ENCODE measurements around the gene SYVN1. TPM values are rescaled to one million over a fixed set of nuclear protein-coding genes. Genes with fewer than 3 reads are reported as not detected.

SYVN1 gene
- total RNA-seq, 1 experiment from 2014 or later, result 34.8 TPM

DNA sequence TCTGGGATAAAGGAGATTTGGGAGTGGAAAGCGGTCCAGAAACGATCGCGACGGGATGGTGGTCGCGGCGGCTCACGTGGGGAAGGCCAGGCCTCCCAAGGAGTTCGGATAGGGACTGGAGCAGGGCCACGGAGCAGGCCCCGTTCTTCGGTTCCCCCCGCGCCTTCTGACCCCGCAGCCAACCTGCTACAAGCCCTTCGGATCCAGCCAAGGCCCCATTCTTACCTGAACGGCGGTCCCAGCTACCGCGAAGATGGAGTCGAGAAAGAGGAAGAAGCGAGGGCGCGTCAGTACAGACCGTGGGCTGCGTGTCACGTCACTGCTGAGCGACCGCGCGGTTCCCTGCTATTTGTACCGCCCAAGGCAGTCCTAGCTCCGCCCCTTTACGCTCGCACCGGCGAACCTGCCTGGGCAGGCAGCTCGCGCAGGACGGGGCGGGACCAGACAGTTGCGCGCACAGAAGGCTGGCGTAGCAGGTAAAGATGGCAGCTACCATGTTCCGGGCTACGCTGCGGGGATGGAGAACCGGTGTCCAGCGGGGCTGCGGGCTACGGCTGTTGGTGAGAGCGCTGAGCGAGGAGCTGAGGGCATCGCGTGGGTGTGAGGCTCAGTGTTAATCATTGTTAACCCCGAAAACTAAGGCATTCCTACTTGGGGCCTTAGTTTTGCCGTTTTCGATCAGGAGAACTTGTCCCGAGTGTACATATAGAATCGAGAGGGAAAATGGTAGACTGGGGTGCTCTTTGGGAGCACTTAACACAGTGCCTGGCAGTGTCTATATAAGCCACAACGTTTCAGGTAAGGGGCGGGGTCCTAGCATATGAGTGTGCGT lies 12.2 kb downstream of the SYVN1 start, which contains the start of the genes FAU and MRPL49 (continued):
- TF ChIP-seq RELA (CRISPR knock-in tag; IDR thresholded peaks at IDR 0.05; ENCODE audit: borderline replicate concordance), result 0 out of 2 replicates have a peak, but pooled peaks have one; percentile 25
- 0 out of 2 replicates have a peak, but pooled peaks have one; percentile 31 for TF ChIP-seq CREB1 (CRISPR knock-in tag; IDR thresholded peaks at IDR 0.05)
- peak; percentile 98 for TF ChIP-seq CREM (CRISPR knock-in tag; IDR thresholded peaks at IDR 0.05)
- no peak for TF ChIP-seq KAT7 (CRISPR knock-in tag; IDR thresholded peaks at IDR 0.05; ENCODE audit: borderline replicate concordance)
- TF ChIP-seq RORB (CRISPR knock-in tag; IDR thresholded peaks at IDR 0.05), result no peak
- TF ChIP-seq FOXJ3 (CRISPR knock-in tag; IDR thresholded peaks at IDR 0.05; ENCODE audit: borderline replicate concordance), result no peak
- TF ChIP-seq, protein P1, sequence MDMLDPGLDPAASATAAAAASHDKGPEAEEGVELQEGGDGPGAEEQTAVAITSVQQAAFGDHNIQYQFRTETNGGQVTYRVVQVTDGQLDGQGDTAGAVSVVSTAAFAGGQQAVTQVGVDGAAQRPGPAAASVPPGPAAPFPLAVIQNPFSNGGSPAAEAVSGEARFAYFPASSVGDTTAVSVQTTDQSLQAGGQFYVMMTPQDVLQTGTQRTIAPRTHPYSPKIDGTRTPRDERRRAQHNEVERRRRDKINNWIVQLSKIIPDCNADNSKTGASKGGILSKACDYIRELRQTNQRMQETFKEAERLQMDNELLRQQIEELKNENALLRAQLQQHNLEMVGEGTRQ (CRISPR knock-in tag; IDR thresholded peaks at IDR 0.05), result no peak
- TF ChIP-seq NR2C2 (CRISPR knock-in tag; IDR thresholded peaks at IDR 0.05), result 0 out of 2 replicates have a peak, but pooled peaks have one; percentile 5
- no peak; the same call in 1 of the 2 replicates for TF ChIP-seq MYBL2 (CRISPR knock-in tag; IDR thresholded peaks at IDR 0.05)
- TF ChIP-seq JAZF1 (CRISPR knock-in tag; IDR thresholded peaks at IDR 0.05), result no peak
- TF ChIP-seq, protein P2, sequence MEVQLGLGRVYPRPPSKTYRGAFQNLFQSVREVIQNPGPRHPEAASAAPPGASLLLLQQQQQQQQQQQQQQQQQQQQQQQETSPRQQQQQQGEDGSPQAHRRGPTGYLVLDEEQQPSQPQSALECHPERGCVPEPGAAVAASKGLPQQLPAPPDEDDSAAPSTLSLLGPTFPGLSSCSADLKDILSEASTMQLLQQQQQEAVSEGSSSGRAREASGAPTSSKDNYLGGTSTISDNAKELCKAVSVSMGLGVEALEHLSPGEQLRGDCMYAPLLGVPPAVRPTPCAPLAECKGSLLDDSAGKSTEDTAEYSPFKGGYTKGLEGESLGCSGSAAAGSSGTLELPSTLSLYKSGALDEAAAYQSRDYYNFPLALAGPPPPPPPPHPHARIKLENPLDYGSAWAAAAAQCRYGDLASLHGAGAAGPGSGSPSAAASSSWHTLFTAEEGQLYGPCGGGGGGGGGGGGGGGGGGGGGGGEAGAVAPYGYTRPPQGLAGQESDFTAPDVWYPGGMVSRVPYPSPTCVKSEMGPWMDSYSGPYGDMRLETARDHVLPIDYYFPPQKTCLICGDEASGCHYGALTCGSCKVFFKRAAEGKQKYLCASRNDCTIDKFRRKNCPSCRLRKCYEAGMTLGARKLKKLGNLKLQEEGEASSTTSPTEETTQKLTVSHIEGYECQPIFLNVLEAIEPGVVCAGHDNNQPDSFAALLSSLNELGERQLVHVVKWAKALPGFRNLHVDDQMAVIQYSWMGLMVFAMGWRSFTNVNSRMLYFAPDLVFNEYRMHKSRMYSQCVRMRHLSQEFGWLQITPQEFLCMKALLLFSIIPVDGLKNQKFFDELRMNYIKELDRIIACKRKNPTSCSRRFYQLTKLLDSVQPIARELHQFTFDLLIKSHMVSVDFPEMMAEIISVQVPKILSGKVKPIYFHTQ (CRISPR knock-in tag; IDR thresholded peaks at IDR 0.05), result no peak
- peak; percentile 99 for TF ChIP-seq SP1 (CRISPR knock-in tag; conservative IDR thresholded peaks at IDR 0.05)
- no peak for TF ChIP-seq EMX1 (CRISPR knock-in tag; IDR thresholded peaks at IDR 0.05)
- TF ChIP-seq, protein P3, sequence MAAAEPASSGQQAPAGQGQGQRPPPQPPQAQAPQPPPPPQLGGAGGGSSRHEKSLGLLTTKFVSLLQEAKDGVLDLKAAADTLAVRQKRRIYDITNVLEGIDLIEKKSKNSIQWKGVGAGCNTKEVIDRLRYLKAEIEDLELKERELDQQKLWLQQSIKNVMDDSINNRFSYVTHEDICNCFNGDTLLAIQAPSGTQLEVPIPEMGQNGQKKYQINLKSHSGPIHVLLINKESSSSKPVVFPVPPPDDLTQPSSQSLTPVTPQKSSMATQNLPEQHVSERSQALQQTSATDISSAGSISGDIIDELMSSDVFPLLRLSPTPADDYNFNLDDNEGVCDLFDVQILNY (CRISPR knock-in tag; IDR thresholded peaks at IDR 0.05), result peak; percentile 78; the same call in 1 of the 2 replicates
- TF ChIP-seq, protein P4, sequence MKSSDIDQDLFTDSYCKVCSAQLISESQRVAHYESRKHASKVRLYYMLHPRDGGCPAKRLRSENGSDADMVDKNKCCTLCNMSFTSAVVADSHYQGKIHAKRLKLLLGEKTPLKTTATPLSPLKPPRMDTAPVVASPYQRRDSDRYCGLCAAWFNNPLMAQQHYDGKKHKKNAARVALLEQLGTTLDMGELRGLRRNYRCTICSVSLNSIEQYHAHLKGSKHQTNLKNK (CRISPR knock-in tag; IDR thresholded peaks at IDR 0.05), result no peak
- TF ChIP-seq TEAD4 (CRISPR knock-in tag; IDR thresholded peaks at IDR 0.05), result no peak; the same call in 1 of the 2 replicates
- TF ChIP-seq, protein P5, sequence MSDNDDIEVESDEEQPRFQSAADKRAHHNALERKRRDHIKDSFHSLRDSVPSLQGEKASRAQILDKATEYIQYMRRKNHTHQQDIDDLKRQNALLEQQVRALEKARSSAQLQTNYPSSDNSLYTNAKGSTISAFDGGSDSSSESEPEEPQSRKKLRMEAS (CRISPR knock-in tag; IDR thresholded peaks at IDR 0.05), result peak; percentile 87
- peak; percentile 85; the same call in 1 of the 2 replicates for TF ChIP-seq SMAD3 (CRISPR knock-in tag; IDR thresholded peaks at IDR 0.05; ENCODE audit: borderline replicate concordance)
- no peak for TF ChIP-seq GTF2I (CRISPR knock-in tag; conservative IDR thresholded peaks at IDR 0.05)
- TF ChIP-seq ESRRA (CRISPR knock-in tag; IDR thresholded peaks at IDR 0.05; ENCODE audit: borderline replicate concordance), result 0 out of 2 replicates have a peak, but pooled peaks have one; percentile 5
- TF ChIP-seq NFE2L1 (CRISPR knock-in tag; IDR thresholded peaks at IDR 0.05), result no peak
- no peak for TF ChIP-seq ELF4 (CRISPR knock-in tag; IDR thresholded peaks at IDR 0.05; ENCODE audit: low read depth)
- TF ChIP-seq ZNF416 (CRISPR knock-in tag; IDR thresholded peaks at IDR 0.05), result no peak
- no peak for TF ChIP-seq CBFB (CRISPR knock-in tag; IDR thresholded peaks at IDR 0.05; ENCODE audit: low read depth)
- peak; percentile 66 for TF ChIP-seq ZNF232 (CRISPR knock-in tag; IDR thresholded peaks at IDR 0.05)
- TF ChIP-seq MXD4 (CRISPR knock-in tag; IDR thresholded peaks at IDR 0.05; ENCODE audit: borderline replicate concordance), result no peak
- TF ChIP-seq NR1H2 (CRISPR knock-in tag; IDR thresholded peaks at IDR 0.05), result no peak
- TF ChIP-seq, protein P6, sequence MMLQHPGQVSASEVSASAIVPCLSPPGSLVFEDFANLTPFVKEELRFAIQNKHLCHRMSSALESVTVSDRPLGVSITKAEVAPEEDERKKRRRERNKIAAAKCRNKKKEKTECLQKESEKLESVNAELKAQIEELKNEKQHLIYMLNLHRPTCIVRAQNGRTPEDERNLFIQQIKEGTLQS (CRISPR knock-in tag; conservative IDR thresholded peaks at IDR 0.05), result no peak
- TF ChIP-seq, protein P7, sequence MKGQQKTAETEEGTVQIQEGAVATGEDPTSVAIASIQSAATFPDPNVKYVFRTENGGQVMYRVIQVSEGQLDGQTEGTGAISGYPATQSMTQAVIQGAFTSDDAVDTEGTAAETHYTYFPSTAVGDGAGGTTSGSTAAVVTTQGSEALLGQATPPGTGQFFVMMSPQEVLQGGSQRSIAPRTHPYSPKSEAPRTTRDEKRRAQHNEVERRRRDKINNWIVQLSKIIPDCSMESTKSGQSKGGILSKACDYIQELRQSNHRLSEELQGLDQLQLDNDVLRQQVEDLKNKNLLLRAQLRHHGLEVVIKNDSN (CRISPR knock-in tag; IDR thresholded peaks at IDR 0.05), result peak; percentile 36; the same call in 1 of the 2 replicates
